Neural cell (in vitro differentiated cells): Measurements from ENCODE around the gene LRIG2. TPM values are rescaled to one million over a fixed set of nuclear protein-coding genes. Genes with fewer than 3 reads are reported as not detected.

Experiments used
- H2AFZ ChIP-seq: fragments of 200-600, 300-800 bp; sonication (generic), shearing (Covaris generic); 2 replicates; pipeline ENCODE4 v1.6.0; 2014; ENCODE audit warnings: low read depth, mild to moderate bottlenecking, antibody characterized with exemption, low read length, moderate library complexity
- H3F3A ChIP-seq: fragments of 200-600 bp; shearing (Covaris generic); 2 replicates; pipeline ENCODE4 v1.6.1; 2016; ENCODE audit warnings: mild to moderate bottlenecking, moderate library complexity, mixed read lengths, antibody characterized with exemption, low read length; ENCODE audit not compliant: insufficient read depth, poor library complexity, severe bottlenecking
- H3K27ac ChIP-seq: fragments of 200-600, 300-800 bp; sonication (generic), shearing (Covaris generic); 2 replicates; pipeline ENCODE4 v1.5.1; 2014; ENCODE audit warnings: mild to moderate bottlenecking, low read length, moderate library complexity
- H3K27me3 ChIP-seq: fragments of 300-800, 200-600 bp; sonication (generic), shearing (Covaris generic); 2 replicates; pipeline ENCODE4 v1.6.0; 2014; ENCODE audit warnings: mild to moderate bottlenecking, low read depth, low read length, moderate library complexity; ENCODE audit not compliant: insufficient read depth
- H3K36me3 ChIP-seq: fragments of 300-800, 200-600 bp; sonication (generic), shearing (Covaris generic); 2 replicates; pipeline ENCODE4 v1.5.1; 2014; ENCODE audit warnings: mild to moderate bottlenecking, antibody characterized with exemption, low read length, moderate library complexity; ENCODE audit not compliant: insufficient read depth
- H3K4me2 ChIP-seq: fragments of 300-800, 200-600 bp; sonication (generic), shearing (Covaris generic); 2 replicates; pipeline ENCODE4 v1.6.0; 2014; ENCODE audit warnings: mild to moderate bottlenecking, low read length
- H3K4me3 ChIP-seq: fragments of 300-800, 200-600 bp; sonication (generic), shearing (Covaris generic); 2 replicates; pipeline ENCODE4 v1.5.1; 2014; ENCODE audit warnings: mild to moderate bottlenecking, low read length, moderate library complexity
- H3K79me2 ChIP-seq: fragments of 200-600 bp; shearing (Covaris generic); replicated peaks from 2 replicates; pipeline ENCODE4 v1.6.0; 2014; ENCODE audit warnings: mild to moderate bottlenecking, low read length, moderate library complexity; ENCODE audit not compliant: insufficient read depth
- H3K9ac ChIP-seq: fragments of 300-800, 200-600 bp; sonication (generic), shearing (Covaris generic); 2 replicates; pipeline ENCODE4 v1.6.1; 2016; ENCODE audit warnings: mild to moderate bottlenecking, low read length, mixed read lengths
- H3K9me2 ChIP-seq: fragments of 200-600 bp; shearing (Covaris generic); 2 replicates; pipeline ENCODE4 v1.6.1; 2016; ENCODE audit warnings: mild to moderate bottlenecking, low read length, mixed read lengths; ENCODE audit not compliant: insufficient read depth
- H3K9me3 ChIP-seq: fragments of 200-600, 300-800 bp; sonication (generic), shearing (Covaris generic); 2 replicates; pipeline ENCODE4 v1.6.1; 2016; ENCODE audit warnings: mild to moderate bottlenecking, mixed run types, low read length, moderate library complexity, mixed read lengths
- H4K20me1 ChIP-seq: fragments of 200-600 bp; shearing (Covaris generic); 2 replicates; pipeline ENCODE4 v1.6.1; 2016; ENCODE audit warnings: mild to moderate bottlenecking, mixed run types; ENCODE audit not compliant: insufficient read depth
- MXI1 ChIP-seq: fragments of 450-650 bp; conservative IDR thresholded peaks from 2 replicates; pipeline ENCODE4 v1.6.1; 2014; ENCODE audit warnings: antibody characterized with exemption, mild to moderate bottlenecking; ENCODE audit not compliant: poor library complexity, severe bottlenecking
- POLR2AphosphoS5 ChIP-seq: IDR thresholded peaks from 2 replicates; pipeline ENCODE4 v1.6.1; 2012
- TAF1 ChIP-seq: IDR thresholded peaks from 2 replicates; pipeline ENCODE4 v1.6.1; 2012; ENCODE audit warnings: low read depth
- polyA plus RNA-seq: library from polyadenylated mRNA; depleted of rRNA; stranded (reverse); fragments of >200 nt; gene quantifications from 2 replicates; pipeline ENCODE4 v1.2.3, GENCODE V29; 2014
- TF ChIP-seq, protein P1 (sequence below): IDR thresholded peaks from 2 replicates; pipeline ENCODE4 v1.6.1; 2012; ENCODE audit warnings: borderline replicate concordance
- TF ChIP-seq, protein P2 (sequence below): fragments of 450-650 bp; IDR thresholded peaks from 2 replicates; pipeline ENCODE4 v1.5.1; 2014; ENCODE audit warnings: antibody characterized with exemption, mild to moderate bottlenecking, moderate library complexity; ENCODE audit not compliant: poor library complexity, severe bottlenecking

Gene LRIG2
- polyA plus RNA-seq, 1 donor from 2014 or later, result 11.1 TPM

DNA sequence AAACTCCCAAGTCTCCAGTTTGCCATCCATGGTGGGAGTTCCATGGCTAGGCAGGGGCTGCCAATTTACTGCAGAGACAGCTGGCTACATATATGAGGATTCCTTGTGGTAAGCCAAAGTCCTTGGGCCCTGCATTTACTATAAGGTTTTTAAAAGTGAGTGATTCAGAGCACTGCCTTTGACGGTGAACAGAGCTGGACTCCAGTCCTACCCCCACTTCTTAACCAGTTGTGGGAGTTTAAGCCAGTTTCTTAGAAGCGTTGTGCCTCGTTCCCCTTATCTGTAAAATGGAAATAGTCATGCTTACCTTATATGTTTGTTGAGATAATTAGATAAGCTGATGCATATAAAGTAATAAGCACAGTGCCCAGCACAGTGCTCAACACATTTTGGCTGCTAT is 64.6 kb downstream of the LRIG2 start:
- no peaks in the 10 kb centered on the region for H3K9me3 ChIP-seq
- H3K4me3 ChIP-seq, result no peak overlapping the region
- H3K36me3 ChIP-seq, result no peaks in the 10 kb centered on the region
- no peaks in the 10 kb centered on the region for H3K79me2 ChIP-seq
- no peaks in the 10 kb centered on the region for H4K20me1 ChIP-seq
- no peaks in the 10 kb centered on the region for H3K9me2 ChIP-seq
- H3K9ac ChIP-seq, result no peak overlapping the region
- H3K27me3 ChIP-seq, result no peaks in the 10 kb centered on the region
- no peak overlapping the region for H3K27ac ChIP-seq
- TF ChIP-seq TAF1 (no peak), POLR2AphosphoS5 (no peak)
- TF ChIP-seq, protein P1, sequence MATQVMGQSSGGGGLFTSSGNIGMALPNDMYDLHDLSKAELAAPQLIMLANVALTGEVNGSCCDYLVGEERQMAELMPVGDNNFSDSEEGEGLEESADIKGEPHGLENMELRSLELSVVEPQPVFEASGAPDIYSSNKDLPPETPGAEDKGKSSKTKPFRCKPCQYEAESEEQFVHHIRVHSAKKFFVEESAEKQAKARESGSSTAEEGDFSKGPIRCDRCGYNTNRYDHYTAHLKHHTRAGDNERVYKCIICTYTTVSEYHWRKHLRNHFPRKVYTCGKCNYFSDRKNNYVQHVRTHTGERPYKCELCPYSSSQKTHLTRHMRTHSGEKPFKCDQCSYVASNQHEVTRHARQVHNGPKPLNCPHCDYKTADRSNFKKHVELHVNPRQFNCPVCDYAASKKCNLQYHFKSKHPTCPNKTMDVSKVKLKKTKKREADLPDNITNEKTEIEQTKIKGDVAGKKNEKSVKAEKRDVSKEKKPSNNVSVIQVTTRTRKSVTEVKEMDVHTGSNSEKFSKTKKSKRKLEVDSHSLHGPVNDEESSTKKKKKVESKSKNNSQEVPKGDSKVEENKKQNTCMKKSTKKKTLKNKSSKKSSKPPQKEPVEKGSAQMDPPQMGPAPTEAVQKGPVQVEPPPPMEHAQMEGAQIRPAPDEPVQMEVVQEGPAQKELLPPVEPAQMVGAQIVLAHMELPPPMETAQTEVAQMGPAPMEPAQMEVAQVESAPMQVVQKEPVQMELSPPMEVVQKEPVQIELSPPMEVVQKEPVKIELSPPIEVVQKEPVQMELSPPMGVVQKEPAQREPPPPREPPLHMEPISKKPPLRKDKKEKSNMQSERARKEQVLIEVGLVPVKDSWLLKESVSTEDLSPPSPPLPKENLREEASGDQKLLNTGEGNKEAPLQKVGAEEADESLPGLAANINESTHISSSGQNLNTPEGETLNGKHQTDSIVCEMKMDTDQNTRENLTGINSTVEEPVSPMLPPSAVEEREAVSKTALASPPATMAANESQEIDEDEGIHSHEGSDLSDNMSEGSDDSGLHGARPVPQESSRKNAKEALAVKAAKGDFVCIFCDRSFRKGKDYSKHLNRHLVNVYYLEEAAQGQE, result no peak
- no peak overlapping the region for H3K4me2 ChIP-seq
- H3F3A ChIP-seq, result no peaks in the 10 kb centered on the region
- H2AFZ ChIP-seq, result no peak overlapping the region

DNA sequence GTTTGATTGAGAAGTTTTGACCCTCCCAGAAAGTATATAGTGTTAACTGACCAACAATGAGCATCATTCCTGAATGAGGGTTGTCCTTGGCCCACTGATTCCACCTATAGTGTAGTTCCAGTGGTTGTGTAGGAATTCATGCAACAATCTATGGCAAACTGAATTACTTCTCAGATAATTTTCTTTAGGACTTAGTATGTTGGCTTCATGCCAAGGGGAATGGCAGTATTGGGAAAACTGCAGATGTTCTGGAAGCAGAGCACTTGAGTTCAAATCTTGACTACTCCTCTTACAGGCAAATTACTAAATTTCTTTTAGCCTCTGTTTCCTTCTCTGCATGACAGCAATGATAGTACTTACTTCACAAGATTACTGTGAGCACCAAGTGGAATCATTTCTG is 65.8 kb downstream of the LRIG2 start:
- Histone ChIP-seq H3K27ac (no peak overlapping the region), H2AFZ (no peak overlapping the region), H4K20me1 (no peaks in the 10 kb centered on the region), H3K9me3 (no peaks in the 10 kb centered on the region), H3K4me3 (no peak overlapping the region), H3K27me3 (no peaks in the 10 kb centered on the region), H3K9ac (no peak overlapping the region), H3K9me2 (no peaks in the 10 kb centered on the region), H3K36me3 (no peaks in the 10 kb centered on the region), H3K79me2 (no peaks in the 10 kb centered on the region), H3K4me2 (no peak overlapping the region), H3F3A (no peaks in the 10 kb centered on the region)
- TF ChIP-seq POLR2AphosphoS5, result no peak
- TF ChIP-seq, protein P1, result no peak
- TF ChIP-seq, protein P2, sequence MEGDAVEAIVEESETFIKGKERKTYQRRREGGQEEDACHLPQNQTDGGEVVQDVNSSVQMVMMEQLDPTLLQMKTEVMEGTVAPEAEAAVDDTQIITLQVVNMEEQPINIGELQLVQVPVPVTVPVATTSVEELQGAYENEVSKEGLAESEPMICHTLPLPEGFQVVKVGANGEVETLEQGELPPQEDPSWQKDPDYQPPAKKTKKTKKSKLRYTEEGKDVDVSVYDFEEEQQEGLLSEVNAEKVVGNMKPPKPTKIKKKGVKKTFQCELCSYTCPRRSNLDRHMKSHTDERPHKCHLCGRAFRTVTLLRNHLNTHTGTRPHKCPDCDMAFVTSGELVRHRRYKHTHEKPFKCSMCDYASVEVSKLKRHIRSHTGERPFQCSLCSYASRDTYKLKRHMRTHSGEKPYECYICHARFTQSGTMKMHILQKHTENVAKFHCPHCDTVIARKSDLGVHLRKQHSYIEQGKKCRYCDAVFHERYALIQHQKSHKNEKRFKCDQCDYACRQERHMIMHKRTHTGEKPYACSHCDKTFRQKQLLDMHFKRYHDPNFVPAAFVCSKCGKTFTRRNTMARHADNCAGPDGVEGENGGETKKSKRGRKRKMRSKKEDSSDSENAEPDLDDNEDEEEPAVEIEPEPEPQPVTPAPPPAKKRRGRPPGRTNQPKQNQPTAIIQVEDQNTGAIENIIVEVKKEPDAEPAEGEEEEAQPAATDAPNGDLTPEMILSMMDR, result no peak
- TF ChIP-seq MXI1, result no peak
